DMS 273 treated with DMSO at 0.1 percent for 48 hours (cell line): ENCODE measurements around the gene AKT1.

Experiments used
- DNase-seq: peaks from one replicate; lab custom pipeline; 2025; lab: John Stamatoyannopoulos, UW

The AKT1 gene

GRCh38 chr14:104786091-104786586, 9.4 kb downstream of the AKT1 start:
- DNase-seq = no peak

GRCh38 chr14:104785708-104786080, 9.9 kb downstream of the AKT1 start:
- no peak for DNase-seq

- no peak for DNase-seq
Measured at GRCh38 chr14:104784846-104785707, 10.5 kb downstream of the AKT1 start.

- no peak for DNase-seq
Measured at GRCh38 chr14:104784218-104784568, 11.4 kb downstream of the AKT1 start.

DNA sequence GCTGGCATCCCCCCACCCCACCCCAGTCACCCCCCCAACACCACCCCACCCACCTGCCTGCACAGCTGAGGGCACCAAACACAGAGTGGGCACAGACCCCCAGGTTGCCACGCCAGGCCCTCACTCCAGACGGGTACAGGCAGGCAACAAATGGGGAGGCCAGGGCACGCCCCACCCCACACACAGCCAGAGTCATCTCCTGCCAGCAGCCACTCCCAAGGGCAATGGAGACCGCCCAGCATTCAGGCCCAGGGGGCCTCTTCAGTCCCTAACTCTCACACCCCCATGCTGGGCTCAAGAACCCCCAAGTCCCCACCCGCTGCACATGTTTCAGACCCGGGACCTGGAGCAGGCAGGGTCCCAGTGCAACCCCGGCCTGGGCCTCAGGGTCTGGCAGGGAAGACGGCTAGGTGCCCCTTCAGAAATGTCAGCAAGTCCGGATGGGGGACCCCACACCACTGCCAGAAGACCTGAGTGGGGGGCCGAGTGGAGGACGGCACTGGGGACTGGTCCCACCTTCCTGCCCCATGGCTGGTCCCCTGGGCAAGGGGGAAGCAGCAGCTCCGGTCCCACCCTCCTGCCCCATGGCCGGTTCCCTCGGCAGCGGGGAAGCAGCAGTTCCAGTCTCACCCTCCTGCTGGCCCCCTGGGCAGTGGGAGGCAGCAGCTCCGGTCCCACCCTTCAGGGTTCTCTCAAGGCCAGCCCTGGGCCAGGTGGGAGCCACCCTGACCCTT, 11.9 kb downstream of the AKT1 start:
- DNase-seq = no peak

DNA sequence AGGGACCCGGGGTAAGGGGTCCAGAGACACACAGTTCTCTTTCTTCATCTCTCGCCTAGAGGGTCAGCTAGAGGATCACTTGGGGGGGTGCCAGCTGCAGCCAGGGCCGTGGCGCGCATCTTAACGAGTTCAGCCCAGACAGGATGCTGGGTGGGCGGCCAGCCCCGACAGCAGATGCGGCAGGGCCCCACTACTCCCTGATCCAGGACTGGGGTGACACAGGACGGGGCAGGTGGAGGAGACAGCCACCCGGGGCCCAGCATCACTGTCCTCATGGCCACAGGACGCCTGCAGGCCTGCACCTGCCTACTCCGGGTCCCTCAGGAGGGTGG, 12.8 kb downstream of the AKT1 start:
- DNase-seq = no peak

DNA sequence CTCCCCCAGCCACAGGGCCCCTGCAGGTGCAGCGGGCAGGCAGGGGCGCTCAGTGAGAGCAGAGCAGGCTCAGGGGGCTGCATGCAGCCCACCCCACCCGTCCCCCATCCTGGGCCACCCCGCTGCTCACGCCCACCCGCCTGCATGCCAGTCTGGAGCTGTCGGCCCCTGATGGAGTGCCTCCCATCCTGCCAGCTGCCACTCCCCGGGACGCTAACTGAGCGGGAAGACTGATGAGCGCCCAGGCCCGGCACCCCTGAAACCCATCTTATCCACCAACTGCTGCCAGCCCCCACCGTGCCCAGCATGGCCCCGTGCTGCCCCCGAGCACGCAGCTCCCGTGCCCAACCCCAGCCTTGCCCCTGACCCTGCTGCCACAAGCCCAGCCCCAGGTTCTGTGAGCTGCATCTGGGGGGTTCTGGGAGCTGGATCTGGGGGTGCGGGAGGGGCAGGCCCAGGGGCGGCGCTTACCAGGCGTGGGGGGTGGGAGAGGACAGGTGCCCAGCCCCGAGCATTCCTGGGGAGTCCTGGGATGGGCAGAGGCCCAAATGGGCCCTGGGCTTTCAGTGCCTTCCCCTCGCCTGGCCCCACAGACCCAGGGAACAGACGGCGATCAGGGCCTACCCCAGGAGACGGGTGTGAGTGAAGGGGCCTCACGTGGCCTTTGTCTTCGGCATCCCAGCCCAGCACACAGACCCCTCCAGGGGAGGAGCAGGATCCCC, 13.3 kb downstream of the AKT1 start:
- no peak for DNase-seq

DNA sequence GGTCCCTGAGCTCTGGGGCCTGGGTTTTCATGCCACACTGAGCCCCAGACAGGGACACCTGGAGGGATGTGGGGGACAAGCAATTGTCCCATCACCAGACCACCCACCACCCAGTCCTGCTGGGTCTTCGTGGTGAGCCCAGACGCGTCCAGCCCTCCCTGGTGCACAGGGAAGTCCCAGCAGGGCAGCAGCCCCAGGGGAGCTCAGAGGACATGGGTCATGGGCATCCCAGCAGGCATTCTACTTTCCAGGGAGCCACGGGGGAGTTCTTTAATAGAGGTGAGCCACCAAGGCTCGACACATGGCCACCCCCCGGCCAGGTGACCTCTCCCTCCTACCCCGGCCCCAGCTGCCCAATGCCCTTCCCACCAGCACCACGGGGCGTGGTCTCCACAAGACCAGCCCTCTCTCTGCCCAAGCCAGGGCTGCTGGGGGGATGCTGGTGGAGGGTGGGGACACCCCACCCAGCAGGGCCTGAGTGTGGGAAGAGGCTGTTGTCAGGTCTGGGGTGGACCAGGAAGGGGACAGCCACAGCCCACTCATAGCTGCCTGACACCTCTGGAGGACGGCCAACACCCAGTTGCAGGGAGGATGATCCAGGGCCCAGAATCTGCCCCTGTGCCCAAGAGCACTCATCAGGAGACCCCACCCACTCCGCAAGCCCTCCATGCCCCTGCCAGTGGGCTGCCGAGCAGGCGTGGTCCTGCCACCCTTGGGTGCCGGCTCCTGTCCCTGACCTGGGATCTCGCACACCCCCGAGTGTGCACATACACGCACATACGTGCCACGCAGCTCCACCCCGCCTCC, 14.1 kb downstream of the AKT1 start:
- DNase-seq = no peak

- no peak for DNase-seq
Measured at GRCh38 chr14:104780513-104781030, 15.0 kb downstream of the AKT1 start.

DNA sequence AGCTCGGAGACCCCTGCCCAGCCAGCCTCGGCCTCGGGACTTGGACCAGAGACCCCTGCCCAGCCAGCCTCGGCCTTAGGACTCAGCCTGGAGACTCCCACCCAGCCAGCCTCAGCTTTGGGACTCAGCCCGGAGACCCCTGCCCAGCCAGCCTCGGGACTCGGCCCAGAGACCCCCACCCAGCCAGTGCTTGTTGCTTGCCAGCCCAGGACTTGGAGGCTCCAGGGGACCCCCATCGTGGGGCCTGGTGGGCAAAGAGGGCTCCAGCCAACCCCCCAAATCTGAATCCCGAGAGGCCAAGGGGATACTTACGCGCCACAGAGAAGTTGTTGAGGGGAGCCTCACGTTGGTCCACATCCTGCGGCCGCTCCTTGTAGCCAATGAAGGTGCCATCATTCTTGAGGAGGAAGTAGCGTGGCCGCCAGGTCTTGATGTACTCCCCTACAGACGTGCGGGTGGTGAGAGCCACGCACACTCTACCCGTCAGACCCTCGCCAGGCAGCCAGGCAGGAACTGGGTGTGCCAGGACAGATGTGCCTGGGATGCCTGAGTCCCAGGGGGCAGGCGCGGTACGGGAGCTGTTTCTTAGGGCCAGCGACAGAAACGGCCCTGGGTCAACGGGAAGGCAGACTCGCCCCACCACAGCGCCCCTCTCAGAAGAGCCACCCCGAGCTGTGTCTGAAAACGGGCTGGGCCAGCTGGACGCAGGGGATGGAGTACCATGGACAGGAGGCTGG, 15.6 kb downstream of the AKT1 start:
- no peak for DNase-seq

GRCh38 chr14:104778694-104779331, 16.7 kb downstream of the AKT1 start:
- DNase-seq = no peak

DNA sequence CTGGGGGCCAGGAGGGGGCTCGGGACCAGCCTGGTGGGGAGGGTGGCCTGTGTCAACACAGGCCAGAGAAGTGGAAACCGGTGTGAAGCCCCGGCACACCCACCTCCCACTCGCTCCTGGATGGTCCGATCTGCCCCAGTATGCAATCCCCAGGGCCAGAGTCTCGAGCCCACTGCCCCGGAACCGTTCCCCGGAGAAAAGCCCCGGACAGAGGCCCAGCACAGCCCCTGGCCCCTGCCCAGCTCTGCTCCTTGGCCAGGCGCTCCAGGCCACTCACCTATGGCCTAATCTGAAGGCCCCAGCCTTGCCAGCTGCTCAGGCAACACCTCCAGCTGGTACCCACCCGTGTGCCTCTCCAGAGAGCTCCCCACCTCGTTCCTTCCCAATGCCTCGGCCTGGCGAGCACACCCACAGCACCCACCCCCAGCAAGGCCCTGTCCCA, 17.7 kb downstream of the AKT1 start:
- no peak for DNase-seq

- DNase-seq = no peak
Measured at GRCh38 chr14:104776961-104777807, 18.4 kb downstream of the AKT1 start.

DNA sequence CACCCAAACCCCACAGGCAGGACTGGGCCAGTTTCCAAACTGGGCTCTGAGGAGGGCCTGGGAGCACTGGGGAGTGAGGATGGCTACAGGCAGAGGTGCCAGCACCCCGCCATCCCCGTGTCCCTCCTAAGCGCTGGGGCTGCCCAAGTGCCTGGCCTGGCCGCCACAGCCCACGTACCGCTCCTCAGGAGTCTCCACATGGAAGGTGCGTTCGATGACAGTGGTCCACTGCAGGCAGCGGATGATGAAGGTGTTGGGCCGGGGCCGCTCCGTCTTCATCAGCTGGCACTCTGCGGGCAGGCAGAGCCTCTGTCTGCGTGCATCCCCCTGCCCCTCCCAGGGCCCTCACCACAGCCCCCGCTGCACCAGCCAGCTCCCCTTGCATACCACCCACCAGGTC, 19.1 kb downstream of the AKT1 start:
- DNase-seq = no peak

- DNase-seq = no peak
Measured at GRCh38 chr14:104775073-104775489, 20.5 kb downstream of the AKT1 start.

DNA sequence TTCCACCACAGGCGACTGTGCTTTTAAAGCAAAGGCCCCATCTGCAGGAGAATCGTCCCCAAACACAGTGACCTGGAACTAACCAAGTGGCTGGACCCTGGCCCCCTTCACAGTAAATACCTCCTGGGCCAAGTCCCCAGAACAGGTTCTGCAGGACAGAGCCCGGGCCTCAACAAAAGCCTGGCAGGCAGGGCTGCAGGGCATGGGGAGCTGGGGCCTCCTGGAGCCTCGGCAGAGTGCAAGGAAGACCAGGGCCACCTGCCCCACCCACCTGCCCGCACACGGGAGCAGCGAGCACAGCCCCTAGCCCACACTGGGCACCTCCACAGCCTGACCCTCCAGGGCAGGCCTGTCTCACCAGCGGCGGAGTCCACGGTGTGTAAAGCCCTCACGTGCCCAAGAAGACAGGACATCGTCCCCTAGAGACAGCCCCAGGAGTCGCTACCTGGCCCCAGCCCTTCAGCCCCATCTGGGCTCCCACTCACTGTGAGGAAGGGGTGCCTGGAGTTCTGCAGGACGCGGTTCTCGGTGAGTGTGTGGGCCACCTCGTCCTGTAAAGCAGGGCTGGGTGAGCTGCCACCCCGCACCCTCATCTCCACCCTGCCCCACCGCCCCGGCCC, 21.0 kb downstream of the AKT1 start:
- no peak for DNase-seq

GRCh38 chr14:104773505-104774452, 21.8 kb downstream of the AKT1 start:
- peak; percentile 23 for DNase-seq
